Central memory CD4-positive, alpha-beta T cell (primary cell): ENCODE data around the gene TEDC1.

ENCODE experiments used
- DNase-seq: peaks from one replicate; pipeline ENCODE4 v3.0.0; 2022

Gene TEDC1

DNA sequence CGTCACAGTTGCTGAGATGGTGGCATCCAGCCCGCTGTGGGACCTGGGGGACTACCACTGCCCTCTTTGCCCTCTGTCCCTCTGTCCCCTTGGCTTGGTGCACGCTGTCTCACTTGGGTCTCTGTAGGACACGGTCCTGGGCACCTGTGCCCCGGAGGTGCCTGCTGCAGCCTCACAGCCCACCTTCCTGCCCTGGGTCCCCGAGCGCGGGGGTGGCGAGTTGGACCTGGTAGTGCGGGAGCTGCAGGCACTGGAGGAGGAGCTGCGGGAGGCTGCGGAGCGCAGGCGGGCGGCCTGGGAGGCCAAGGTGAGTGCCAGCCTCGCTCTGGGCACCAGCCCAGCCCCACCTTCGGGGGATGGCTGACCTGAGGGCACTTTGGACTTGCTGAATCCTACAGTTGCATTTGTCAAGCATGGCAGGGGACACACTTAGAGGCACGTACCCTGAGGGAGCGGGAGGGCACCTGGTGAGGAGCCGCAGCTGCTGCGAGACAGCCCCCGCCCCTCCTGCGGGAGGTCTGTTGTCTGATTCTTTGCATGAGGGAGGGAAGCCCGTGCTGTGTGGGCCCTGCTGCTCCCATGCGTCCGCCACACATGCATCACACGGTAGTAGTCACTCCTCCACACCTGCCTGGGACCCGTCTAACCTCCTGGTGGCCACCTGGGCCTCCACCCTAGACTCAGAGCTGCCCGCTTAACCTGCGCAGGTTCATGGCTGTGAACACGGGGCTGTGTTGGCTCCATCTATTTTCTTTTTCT, 6.8 kb downstream of the TEDC1 start:
- DNase-seq, result no peak

DNA sequence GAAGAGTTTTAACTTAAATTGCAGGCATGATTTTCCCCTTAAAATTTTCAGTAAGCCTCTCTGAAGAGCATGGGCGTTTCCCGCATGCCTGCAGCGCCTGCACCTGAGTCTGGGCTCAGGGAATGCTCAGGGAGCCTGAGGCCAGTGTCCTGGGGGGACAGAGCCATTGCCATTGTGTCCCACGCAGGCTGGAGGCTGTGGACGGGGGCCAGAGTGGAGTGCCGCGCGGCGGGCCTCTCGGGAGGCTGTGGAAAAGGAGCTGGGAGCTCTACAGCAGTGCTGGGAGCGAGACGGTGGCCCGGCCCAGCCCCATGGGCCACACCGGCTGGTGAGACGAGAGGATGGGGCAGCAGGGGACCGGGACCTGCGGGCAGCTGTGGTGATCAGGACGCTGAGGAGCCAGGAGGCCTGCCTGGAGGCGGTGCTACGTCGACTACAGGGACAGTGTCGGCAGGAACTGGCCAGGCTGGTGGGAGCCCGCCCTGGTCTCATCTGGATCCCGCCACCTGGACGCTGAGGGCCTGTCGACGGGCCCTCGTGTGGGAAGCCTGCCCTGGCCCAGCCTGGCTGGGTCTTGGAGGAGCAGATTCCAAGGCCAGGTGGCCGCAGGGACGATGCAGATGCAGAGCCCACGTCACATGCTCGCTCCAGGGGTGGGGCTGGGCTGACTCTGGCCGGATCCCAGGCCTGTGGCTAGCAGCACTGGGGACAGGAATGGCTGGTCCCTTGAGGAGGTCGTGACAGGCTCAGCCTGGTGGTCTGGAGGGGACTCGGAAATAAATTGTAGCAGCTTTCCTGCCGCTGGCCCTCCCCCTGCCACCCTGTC, 7.6 kb downstream of the TEDC1 start:
- no peak for DNase-seq

DNA sequence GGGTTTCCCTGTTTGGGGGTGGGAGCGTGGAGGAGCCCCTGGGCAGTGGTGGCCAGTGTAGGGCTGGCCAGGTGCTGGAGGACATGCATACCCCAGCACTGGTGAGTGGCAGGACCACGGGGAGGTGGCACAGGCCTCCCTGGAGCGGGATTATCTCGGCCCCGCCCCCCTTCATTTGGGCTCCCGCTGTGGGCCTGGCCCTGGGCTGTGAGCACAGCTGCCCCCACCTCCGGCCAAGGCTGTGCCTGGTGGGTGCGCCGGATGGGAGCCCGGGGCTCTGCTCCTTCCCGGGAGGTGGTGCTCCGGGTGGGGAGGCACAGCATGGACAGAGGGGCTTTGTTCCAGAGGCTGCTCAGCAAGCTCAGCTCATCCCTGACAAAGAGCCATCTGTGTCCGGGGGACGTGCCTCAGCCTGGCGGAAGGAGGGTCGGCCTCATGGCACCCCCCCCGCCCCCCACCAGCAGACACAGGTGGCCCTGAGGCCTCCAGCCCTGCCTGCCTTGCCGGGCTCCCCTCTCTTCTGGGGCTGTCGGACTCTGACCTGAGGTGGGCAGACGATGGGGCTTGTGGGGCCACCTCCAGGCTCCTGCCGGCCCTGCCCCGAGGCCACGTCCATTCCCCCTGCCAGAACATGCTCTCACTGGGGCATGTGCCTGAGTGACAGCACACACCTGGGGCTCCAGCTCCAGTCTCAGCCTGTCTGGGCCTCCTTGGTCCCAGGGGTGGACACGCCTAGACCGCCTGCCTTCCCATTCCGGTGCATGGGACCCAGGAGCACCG, 8.4 kb downstream of the TEDC1 start:
- no peak for DNase-seq

DNA sequence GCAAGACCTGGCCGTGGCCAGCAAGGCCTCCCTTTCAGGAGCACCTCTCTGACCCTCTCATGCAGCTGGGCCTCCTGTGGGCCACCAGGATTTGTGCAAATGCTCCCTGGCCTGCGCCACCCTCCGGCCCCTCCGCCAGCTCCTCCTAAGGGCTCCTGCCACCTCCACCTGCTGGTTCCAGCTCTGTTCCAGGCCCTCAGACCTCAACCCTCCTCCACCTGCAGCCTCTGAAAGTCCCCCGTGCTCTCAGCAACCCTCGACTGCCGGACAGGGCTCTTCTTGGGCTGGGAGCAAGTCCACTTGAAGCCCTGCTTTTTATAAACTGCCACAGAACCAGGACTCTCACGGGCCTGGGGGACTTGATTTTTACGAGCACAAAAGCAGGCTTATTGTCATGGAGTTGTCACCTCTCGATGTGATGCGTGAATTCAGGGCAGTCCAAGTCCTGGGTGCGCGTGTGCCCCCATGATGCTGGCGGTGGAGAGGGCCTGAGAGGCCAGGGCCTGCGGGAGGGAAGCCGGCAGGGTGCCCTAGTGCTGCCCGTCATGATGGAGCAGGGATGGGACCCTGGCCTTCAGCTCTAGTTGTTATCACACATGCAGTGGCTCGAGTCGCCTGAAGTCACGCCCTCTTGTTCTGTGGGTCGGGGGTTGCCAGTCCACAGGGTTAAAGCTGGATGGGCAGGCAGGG, 9.1 kb downstream of the TEDC1 start:
- DNase-seq, result no peak

DNA sequence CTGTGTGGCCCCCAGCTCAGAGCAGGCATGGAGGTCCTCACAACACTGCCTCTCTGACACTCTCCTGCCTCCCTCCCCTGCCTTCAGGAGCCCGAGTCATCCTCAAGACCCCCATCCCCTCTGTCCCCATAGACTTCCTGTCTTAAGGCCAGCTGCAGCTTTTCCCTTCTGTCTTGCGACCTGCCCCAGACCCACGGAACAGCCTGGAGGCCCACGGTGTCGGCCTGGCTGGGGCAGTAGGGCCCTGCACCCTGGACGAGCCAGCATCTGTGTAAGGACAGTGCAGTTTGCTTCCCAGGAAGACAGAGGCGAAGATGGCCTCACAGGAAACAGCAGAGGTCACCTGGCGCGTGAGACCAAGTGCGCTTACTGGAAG, 9.7 kb downstream of the TEDC1 start:
- no peak for DNase-seq

DNA sequence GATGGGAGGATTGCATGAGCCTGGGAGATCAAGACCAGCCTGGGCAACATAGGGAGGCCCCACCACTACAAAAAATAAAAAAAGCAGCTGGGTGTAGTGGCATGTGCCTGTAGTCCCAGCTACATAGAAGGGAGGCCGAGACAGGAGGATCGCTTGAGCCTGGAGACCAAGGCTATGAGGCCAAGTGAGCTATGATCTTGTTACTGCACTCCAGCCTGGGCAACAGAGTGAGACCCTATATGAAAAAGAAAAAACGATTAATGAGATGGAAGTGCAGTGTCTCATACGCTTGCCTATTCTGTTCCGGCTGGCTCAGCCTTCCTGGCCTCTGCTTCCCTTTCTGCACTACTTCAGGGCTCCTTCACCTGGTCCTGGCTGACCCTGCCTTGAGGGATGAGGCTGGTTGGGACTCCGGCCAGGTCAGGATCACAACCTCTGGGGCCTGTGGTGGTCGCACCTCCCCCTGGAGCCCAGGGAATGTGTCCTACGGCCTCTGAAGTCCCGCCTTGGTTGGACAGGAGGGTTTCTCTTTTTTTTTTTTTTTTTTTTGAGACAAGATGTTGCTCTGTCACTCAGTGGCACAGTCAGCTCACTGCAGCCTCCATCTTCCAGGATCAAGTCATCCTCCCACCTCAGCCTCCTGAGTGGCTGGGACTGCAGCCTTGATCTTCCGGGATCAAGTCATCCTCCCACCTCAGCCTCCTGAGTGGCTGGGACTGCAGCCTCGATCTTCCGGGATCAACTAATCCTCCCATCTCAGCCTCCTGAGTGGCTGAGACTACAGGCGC, 10.7 kb downstream of the TEDC1 start:
- no peak for DNase-seq

DNA sequence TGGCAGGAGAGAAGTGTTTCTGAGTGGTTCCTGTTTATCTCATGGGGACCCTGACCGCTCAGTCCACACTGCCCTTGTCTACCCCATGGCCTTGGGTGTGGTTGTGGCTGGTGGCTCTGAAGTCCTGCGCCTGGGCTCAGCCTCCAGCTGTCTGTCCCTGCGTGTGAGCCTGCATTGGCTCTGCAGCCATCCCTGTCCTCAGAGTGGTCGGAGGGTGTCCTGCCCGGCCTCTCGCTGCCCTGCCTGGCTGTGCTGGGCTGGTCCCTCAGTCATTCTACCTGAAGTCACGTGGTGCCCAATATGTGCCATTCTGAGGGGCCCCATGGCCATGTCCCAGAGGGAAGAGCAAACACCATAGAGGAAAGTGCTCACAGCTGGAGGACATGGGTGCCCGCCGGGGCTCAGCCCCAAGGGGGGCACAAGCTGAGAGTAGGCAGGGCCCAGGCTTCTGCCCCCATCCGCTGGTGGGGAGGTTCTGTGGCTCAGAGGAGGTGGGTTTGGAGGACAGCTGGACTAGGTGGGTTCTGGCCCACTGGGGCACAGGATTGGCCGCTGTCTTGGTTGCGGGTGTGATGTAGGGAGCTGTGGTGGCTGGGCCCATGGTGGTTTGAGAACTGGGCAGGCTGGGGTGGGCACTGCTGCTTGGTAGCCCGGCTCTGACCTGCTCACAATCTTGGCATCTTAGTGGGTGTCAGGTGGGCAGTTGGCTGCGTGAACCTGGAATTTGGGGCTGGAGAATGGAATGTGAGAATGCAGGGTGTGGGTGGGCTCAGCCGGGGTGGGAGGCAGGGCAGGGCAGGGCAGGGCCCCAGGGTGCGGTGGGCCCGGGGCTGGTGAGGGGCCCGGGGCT, 11.6 kb downstream of the TEDC1 start:
- no peak for DNase-seq

DNA sequence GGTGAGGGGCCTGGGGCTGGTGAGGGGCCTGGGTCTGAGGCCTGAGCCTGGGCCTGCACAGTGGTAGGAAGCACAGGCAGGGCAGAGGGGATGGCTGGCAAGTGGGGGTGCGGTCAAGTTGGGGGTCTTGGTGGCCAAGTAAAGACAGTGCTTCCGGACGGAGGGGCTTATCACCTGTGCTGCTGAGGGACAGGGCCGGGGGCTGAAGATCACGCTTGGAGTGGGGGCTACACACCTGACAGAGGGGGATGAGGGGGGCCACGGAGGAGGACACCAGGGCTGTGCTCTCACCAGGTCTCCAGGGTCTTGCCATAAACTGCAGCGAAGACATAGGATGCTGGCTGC, 12.2 kb downstream of the TEDC1 start:
- DNase-seq, result no peak

DNA sequence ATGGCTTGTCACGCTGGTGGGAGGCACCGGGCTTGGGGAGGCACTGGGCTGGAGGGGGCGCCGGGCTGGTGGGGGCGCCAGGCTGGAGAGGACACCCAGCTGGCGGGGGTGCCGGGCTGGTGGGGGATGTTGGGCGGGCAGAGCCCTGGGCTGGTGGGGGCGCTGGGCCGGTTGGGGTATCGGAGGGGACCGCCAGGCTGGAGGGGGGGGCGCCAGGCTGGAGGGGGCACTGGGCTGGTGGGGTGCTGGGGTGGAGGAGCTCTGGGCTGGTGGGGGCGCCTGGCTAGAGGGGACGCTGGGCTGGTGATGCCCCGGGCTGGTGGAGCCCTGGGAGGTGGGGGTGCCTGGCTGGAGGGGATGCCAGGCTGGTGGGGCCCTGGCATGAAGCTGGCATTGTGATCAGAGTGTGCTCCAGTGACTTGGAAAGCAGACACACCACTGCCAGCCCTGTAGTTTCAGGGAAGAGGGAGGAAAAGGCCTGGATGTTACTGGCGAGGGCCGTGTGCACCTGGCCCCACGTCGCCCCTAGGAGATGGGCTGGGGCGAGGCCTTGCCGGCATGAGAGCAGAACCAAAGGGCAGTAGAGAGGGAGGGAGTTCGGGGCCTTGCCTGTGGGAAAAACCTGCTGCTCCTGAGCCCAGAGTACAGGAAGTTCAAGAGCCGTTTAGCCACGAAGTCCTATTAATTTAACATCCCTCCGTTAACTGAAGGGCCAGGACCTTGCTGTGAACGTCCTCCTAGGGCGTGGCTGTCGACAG, 13.1 kb downstream of the TEDC1 start:
- DNase-seq, result no peak

DNA sequence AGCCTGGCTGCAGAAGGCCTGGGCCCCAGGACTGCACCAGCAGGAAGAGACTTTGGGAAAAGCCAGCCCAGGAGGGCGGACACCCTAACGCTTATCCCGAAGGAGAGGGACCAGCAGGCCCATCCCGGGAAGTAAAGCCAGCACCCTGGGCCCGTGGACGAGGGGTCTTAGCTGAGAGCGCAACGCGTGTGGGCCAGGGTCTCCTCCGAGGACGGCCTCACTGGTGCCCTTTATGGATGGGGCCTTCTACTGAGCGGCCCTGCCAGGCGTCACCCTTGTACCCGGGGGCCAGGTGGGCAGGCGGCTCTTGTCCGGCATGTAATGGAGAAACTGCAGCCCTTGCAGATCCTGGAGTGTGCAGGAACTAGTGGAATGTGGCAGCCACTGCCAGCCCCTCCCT, 14.1 kb downstream of the TEDC1 start:
- DNase-seq, result no peak

DNA sequence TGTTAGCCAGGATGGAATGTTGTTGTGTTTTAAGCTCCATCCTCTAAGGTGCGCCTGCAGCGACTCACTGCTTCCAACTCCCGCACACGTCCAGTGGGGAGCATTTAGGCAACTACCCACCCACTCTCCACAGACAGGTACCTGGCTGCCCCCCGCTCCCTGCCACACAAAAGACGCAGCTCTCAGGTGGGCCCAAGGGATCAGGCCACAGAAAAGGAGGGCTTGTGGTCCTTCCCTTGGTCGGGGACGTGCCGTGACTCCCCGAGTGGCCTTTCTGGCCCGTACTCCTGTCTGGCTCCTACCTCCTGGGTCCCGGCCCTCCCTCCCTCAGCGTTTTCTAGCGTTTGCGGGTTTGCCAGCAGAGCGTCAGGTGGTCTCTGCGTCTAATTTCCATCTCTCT, 16.2 kb downstream of the TEDC1 start:
- DNase-seq, result no peak

DNA sequence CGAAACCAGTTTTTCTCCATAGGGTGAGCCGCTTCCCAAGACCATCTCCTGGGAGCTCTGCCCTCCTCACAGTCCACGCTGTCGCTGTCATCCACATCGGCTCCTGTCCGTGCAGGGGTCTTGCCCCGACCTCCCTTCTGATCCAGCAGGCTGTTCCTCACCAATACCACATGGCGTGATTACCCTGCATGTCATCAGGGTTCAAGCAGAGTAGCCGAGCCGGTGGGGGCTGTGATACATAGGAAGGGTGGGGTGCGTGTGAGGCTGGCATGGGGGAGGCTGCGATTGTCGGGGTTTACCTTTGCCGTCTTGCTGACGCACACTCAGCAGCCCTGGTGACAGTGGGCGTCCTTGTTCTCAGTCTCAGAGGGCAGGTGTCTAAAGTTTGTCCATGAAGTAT, 17.0 kb downstream of the TEDC1 start:
- DNase-seq, result no peak

DNA sequence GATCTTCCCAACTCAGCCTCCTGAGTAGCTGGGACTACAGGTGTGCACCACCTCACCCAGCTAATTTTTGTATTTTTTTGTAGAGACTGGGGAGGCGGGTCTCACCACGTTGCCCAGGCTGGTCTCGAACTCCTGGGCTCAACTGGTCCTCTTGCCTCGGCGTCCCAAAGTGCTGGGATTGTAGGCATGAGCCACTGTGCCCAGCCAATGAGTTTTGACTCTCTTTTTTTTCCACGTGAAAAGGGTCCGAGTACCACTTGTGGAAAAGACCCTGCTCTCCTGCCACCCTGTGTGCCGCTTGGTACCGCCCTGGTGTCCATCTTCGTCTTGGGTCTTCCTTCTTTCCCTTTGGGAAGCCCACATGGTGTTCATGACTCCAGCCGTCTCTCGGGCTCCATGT, 17.6 kb downstream of the TEDC1 start:
- no peak for DNase-seq

DNA sequence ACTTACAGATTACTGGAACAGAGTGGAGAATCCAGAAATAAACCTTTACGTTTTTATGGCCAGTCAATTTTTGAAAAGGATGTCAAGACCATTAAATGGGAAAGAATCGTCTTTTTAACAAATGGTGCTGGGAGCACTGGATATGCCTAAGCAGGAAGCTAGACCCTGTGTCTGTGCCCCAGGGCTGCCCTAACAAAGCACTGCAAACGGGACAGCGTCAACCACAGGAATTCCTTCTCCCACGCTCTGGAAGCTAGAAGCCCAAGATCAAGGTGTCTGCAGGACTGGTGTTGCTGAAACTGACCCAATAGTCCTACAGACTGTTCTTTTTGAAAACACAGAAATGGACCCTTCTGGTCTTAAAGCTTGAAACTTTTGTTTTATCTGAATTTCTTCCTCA, 26.1 kb downstream of the TEDC1 start:
- DNase-seq, result no peak

DNA sequence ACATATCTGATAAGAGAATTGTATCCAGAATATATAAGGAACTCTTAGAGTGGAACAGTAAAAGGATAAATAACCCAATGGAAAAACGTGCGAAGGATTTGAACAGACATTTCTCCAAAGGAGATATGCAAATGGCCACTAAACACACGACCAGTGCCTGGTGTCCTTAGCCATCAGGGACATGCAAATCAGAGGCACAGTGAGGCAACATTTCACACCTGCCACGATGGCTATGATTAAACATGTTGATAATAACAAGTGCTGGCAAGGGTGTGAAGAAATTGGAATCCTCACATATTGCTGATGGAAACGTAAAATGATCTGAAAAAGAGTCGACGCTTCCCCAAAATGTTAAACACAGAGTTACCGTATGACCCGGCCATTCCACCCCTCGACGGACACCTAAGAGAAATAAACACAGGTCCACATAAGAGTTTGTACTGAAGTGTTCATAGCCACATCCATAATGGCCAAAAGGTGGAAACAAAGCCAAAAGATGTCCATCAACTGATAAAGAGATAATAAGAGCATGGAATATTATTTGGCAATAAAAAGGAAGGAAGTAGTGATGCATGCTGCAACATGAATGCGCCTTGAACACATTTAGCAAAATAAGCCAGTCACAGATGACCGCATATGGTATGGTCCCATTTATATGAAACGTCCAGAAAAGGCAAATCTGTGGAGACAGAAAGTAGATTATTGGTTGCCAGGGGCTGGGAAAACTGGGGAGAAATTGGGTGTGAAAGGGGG, 29.1 kb downstream of the TEDC1 start:
- no peak for DNase-seq

DNA sequence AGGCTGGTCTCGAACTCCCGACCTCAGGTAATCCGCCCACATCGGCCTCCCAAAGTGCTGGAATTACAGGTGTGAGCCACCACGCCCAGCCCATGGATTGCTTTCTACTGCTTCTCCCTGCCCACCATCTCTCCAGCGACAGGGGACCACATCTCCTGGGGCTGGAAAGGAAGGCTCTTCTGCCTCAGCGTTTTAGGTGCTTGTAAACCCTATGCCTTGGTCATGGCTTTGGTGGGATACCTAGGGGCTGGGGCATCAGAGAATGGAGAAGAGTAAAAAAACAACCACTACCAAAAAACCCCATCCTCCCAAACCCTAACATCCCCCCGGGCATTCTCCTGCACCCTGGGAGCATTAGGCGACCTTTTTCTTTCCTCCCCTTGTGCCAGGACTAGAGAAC, 34.3 kb downstream of the TEDC1 start:
- DNase-seq, result no peak

DNA sequence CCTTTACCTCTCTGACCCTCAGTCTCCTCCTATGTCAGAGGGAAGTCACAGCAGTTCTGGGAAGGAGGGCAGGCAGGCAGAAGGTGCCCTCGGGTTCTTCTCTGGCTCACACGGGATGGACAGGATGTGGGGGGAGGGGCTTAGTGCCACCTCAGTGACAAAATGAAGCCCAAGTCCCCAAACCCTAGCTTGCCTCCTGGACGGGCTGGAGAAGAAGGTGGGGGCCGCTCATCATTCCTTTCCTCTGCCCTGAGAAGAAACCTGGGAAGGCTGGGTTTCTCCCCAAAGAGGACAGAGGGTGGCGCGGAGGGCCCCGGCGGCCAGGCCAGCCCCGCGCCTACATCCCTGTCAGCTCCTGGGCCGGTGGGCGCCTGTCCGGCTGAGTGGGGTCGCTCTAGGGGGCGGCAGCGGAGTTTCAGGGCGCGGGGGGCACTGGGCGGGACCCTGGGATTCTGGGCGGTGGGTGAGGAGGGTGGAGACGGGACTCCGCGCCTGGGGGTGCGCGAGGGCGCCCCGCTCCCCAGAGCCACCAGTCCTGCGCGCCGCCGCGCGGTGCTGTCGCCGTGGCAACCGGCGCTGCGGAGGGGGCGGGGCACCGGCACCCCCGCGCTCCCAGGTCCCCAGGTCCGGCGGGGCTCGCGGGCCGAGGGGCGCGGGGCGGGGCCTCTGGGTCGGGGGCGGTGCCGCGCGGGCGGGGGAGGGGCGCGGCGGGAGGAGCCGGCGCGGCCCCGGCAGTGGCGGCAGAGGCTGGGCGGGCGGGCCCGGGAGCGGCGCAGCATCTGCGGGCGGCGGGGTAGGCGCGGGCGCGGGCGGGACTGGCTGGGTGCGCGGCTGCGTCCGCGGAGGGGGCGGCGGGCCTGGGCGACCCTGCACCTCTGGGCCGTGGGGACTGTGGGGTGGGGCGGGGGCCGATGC, 35.1 kb downstream of the TEDC1 start, which contains the start of gene TMEM121:
Gene TMEM121 (plus strand): TSS at position 723 of the 915 bp plus-strand sequence. CDS start 2,252 bp downstream, outside the sequence.
- peak; percentile 28 for DNase-seq

DNA sequence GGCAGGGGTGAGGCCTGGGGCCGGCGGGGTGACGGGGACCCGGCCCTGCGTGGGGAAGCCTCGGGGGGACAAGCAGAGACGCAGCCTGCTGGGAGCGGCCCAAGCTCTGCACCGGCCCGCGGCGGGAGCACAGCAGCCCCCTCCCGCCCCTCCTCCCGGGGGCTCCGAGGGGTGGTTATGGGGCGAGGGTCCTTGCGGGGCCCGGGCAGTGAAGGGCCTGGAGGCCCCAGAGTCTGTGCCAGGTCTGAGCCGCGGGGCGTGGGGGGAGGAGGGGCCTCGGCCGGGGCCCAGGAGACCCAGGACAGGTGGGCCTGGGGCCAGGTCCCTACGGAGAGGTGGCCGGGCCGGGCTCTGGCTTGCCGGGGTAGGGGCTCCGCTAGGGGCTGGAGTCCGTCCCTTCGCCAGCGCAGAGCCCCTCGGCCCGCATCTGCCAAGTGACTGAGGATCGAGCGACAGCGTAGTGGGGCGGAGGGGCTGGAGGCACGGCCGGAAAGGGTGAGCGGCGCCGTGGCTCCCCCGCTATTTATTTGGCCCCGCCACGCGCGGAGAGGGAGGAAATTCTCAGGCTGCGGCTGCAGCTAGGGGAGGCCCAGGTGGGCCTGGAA, 35.8 kb downstream of the TEDC1 start:
- no peak for DNase-seq
